Measurements from ENCODE around the gene UBE2D1. TPM values are rescaled to one million over a fixed set of nuclear protein-coding genes. Genes with fewer than 3 reads are reported as not detected.

The UBE2D1 gene
- total RNA-seq, 4 donors from 2014 or later, result 62.0 to 178 (median 81.6) TPM

GRCh38 chr10:58393317-58393716, 58.5 kb downstream of the UBE2D1 start:
- Histone ChIP-seq H3K27ac (no peak overlapping the region), H3K36me3 (peaks cover 0 to 91% of the 10 kb centered on the region in 2 donors), H3K4me3 (no peak overlapping the region), H3K27me3 (no peaks in the 10 kb centered on the region), H3K9me3 (no peaks in the 10 kb centered on the region), H3K4me1 (no peaks in the 10 kb centered on the region)
- intact Hi-C loops (cut with DNase I; ENCODE audit: low total_unique reads) (no loop called here), in situ Hi-C loops (cut with MboI; ENCODE audit: low sequenced_read_pairs in 4 of 4) (loop anchor here in 2 of 4 donors (25.0 kb wide), 1 partner anchor 206 kb away; no protein-coding TSS in a partner anchor)
- TF ChIP-seq CTCF (IDR thresholded peaks at IDR 0.05 in 4 of 5, conservative IDR thresholded peaks at IDR 0.05 in 1 of 5) (no peak), POLR2A (IDR thresholded peaks at IDR 0.05) (no peak)
- DNase-seq (no peak), ATAC-seq (no peak)

GRCh38 chr10:58394471-58394870, 59.7 kb downstream of the UBE2D1 start:
- intact Hi-C loops (cut with DNase I; ENCODE audit: low total_unique reads), result no loop called here
- H3K9me3 ChIP-seq, result no peaks in the 10 kb centered on the region
- H3K27ac ChIP-seq, result no peak overlapping the region
- DNase-seq, result no peak
- in situ Hi-C loops (cut with MboI; ENCODE audit: low sequenced_read_pairs in 4 of 4), result loop anchor here in 2 of 4 donors (25.0 kb wide), 1 partner anchor 207 kb away; no protein-coding TSS in a partner anchor
- no peaks in the 10 kb centered on the region for H3K4me1 ChIP-seq
- ATAC-seq, result no peak
- H3K36me3 ChIP-seq, result peaks cover 0 to 80% of the 10 kb centered on the region in 2 donors
- H3K4me3 ChIP-seq, result no peak overlapping the region
- no peaks in the 10 kb centered on the region for H3K27me3 ChIP-seq
- TF ChIP-seq CTCF (IDR thresholded peaks at IDR 0.05 in 4 of 5, conservative IDR thresholded peaks at IDR 0.05 in 1 of 5) (no peak), POLR2A (IDR thresholded peaks at IDR 0.05) (no peak)

- intact Hi-C loops (cut with DNase I; ENCODE audit: low total_unique reads), result no loop called here
- no peaks in the 10 kb centered on the region for H3K4me1 ChIP-seq
- in situ Hi-C loops (cut with MboI; ENCODE audit: low sequenced_read_pairs in 4 of 4), result loop anchor here in 2 of 4 donors (25.0 kb wide), 1 partner anchor 209 kb away; no protein-coding TSS in a partner anchor
- no peaks in the 10 kb centered on the region for H3K27me3 ChIP-seq
- ATAC-seq (no peak), DNase-seq (no peak)
- no peak overlapping the region for H3K4me3 ChIP-seq
- no peak for TF ChIP-seq CTCF (IDR thresholded peaks at IDR 0.05 in 4 of 5, conservative IDR thresholded peaks at IDR 0.05 in 1 of 5)
- no peak for TF ChIP-seq POLR2A (IDR thresholded peaks at IDR 0.05)
- H3K27ac ChIP-seq, result no peak overlapping the region
- no peaks in the 10 kb centered on the region for H3K9me3 ChIP-seq
- H3K36me3 ChIP-seq, result peaks cover 0 to 65% of the 10 kb centered on the region in 2 donors
Measured at GRCh38 chr10:58396057-58396456, 61.3 kb downstream of the UBE2D1 start.

GRCh38 chr10:58397830-58398229, 63.0 kb downstream of the UBE2D1 start:
- Histone ChIP-seq H3K4me1 (no peaks in the 10 kb centered on the region), H3K27ac (no peak overlapping the region), H3K36me3 (peaks cover 0 to 52% of the 10 kb centered on the region in 2 donors), H3K4me3 (no peak overlapping the region), H3K9me3 (no peaks in the 10 kb centered on the region), H3K27me3 (no peaks in the 10 kb centered on the region)
- intact Hi-C loops (cut with DNase I; ENCODE audit: low total_unique reads), result no loop called here
- in situ Hi-C loops (cut with MboI; ENCODE audit: low sequenced_read_pairs in 4 of 4), result loop anchor here in 2 of 4 donors (25.0 kb wide), 1 partner anchor 211 kb away; no protein-coding TSS in a partner anchor
- DNase-seq (no peak), ATAC-seq (no peak)
- no peak for TF ChIP-seq POLR2A (IDR thresholded peaks at IDR 0.05)

- H3K4me1 ChIP-seq, result no peaks in the 10 kb centered on the region
- in situ Hi-C loops (cut with MboI; ENCODE audit: low sequenced_read_pairs in 4 of 4) (loop anchor here in 2 of 4 donors (25.0 kb wide), 1 partner anchor 212 kb away; no protein-coding TSS in a partner anchor), intact Hi-C loops (cut with DNase I; ENCODE audit: low total_unique reads) (no loop called here)
- no peak overlapping the region for H3K27ac ChIP-seq
- DNase-seq (no peak), ATAC-seq (no peak)
- H3K27me3 ChIP-seq, result no peaks in the 10 kb centered on the region
- H3K9me3 ChIP-seq, result no peaks in the 10 kb centered on the region
- no peak overlapping the region for H3K4me3 ChIP-seq
- no peak for TF ChIP-seq CTCF (IDR thresholded peaks at IDR 0.05 in 4 of 5, conservative IDR thresholded peaks at IDR 0.05 in 1 of 5)
- TF ChIP-seq POLR2A (IDR thresholded peaks at IDR 0.05), result no peak
- peaks cover 0 to 38% of the 10 kb centered on the region in 2 donors for H3K36me3 ChIP-seq
Measured at GRCh38 chr10:58399410-58399809, 64.6 kb downstream of the UBE2D1 start.

Measured in gastrocnemius medialis (tissue), 4 donors.